Measurements from ENCODE around the gene PTGES3.

Gene PTGES3

GRCh38 chr12:56694161-56694560 lies 6.1 kb upstream of the PTGES3 start:
- in situ Hi-C loops (cut with MboI; ENCODE audit: low sequenced_read_pairs, unreplicated experiment), result no loop called here
- DNase-seq (ENCODE audit: low spot score), result no peak
- TF ChIP-seq CTCF (IDR thresholded peaks at IDR 0.05; ENCODE audit: borderline replicate concordance, control extremely low read depth, extremely low read depth, insufficient read depth, missing control alignments), result no peak

GRCh38 chr12:56688846-56689109 lies 694 bp upstream of the PTGES3 start:
- DNase-seq (ENCODE audit: low spot score), result peak; percentile 67
- in situ Hi-C loops (cut with MboI; ENCODE audit: low sequenced_read_pairs, unreplicated experiment), result no loop called here
- no peak for TF ChIP-seq CTCF (IDR thresholded peaks at IDR 0.05; ENCODE audit: borderline replicate concordance, control extremely low read depth, extremely low read depth, insufficient read depth, missing control alignments)

GRCh38 chr12:56687223-56688128 lies 608 bp downstream of the PTGES3 start:
- in situ Hi-C loops (cut with MboI; ENCODE audit: low sequenced_read_pairs, unreplicated experiment), result no loop called here
- DNase-seq (ENCODE audit: low spot score), result no peak
- TF ChIP-seq CTCF (IDR thresholded peaks at IDR 0.05; ENCODE audit: borderline replicate concordance, control extremely low read depth, extremely low read depth, insufficient read depth, missing control alignments), result no peak

GRCh38 chr12:56684745-56685359 lies 3.2 kb downstream of the PTGES3 start:
- DNase-seq (ENCODE audit: low spot score), result no peak
- no peak for TF ChIP-seq CTCF (IDR thresholded peaks at IDR 0.05; ENCODE audit: borderline replicate concordance, control extremely low read depth, extremely low read depth, insufficient read depth, missing control alignments)
- in situ Hi-C loops (cut with MboI; ENCODE audit: low sequenced_read_pairs, unreplicated experiment), result no loop called here

GRCh38 chr12:56682323-56682722 lies 5.8 kb downstream of the PTGES3 start:
- in situ Hi-C loops (cut with MboI; ENCODE audit: low sequenced_read_pairs, unreplicated experiment), result no loop called here
- DNase-seq (ENCODE audit: low spot score), result no peak
- TF ChIP-seq CTCF (IDR thresholded peaks at IDR 0.05; ENCODE audit: borderline replicate concordance, control extremely low read depth, extremely low read depth, insufficient read depth, missing control alignments), result no peak

- DNase-seq (ENCODE audit: low spot score), result no peak
- TF ChIP-seq CTCF (IDR thresholded peaks at IDR 0.05; ENCODE audit: borderline replicate concordance, control extremely low read depth, extremely low read depth, insufficient read depth, missing control alignments), result no peak
- in situ Hi-C loops (cut with MboI; ENCODE audit: low sequenced_read_pairs, unreplicated experiment), result no loop called here
Observed at GRCh38 chr12:56679883-56680575, 8.1 kb downstream of the PTGES3 start.
